ENCODE measurements around the gene LRRC26. TPM values are rescaled to one million over a fixed set of nuclear protein-coding genes. Genes with fewer than 3 reads are reported as not detected.
A peak's percentile ranks its signal among the peaks of the same experiment; 100 is the strongest.

Gene LRRC26
- total RNA-seq, 1 donor from 2014 or later: 0.31 TPM

DNA sequence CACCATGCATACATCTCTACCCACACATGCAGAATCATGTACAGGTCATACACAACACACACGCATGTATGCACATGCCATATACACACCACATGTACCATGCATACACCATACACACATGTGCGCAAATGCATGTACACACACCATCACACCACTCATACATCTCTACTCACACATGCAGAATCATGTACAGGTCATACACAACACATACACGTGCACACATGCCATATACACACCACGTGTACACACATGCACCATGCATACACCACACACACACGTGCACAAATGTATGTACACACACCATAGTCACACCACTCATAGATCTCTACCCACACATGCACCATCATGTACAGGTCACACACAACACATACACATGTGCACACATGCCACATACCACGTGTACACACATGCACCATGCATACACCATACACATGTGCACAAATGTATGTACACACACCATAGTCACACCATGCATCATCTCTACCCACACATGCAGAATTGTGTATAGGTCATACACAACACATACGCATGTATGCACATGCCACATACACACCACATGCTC is 16.9 kb downstream of the LRRC26 start:
- Mint-ChIP-seq H3K27ac (no peak overlapping the region), H3K27me3 (peaks cover 13% of the 10 kb centered on the region), H3K4me3 (no peak overlapping the region), H3K4me1 (peaks cover 19% of the 10 kb centered on the region), H3K9me3 (no peaks in the 10 kb centered on the region), H3K36me3 (ENCODE audit: low read depth) (no peaks in the 10 kb centered on the region)
- ChIA-PET CTCF (no interaction called here), POLR2A (no interaction called here)
- TF ChIP-seq, protein P1, sequence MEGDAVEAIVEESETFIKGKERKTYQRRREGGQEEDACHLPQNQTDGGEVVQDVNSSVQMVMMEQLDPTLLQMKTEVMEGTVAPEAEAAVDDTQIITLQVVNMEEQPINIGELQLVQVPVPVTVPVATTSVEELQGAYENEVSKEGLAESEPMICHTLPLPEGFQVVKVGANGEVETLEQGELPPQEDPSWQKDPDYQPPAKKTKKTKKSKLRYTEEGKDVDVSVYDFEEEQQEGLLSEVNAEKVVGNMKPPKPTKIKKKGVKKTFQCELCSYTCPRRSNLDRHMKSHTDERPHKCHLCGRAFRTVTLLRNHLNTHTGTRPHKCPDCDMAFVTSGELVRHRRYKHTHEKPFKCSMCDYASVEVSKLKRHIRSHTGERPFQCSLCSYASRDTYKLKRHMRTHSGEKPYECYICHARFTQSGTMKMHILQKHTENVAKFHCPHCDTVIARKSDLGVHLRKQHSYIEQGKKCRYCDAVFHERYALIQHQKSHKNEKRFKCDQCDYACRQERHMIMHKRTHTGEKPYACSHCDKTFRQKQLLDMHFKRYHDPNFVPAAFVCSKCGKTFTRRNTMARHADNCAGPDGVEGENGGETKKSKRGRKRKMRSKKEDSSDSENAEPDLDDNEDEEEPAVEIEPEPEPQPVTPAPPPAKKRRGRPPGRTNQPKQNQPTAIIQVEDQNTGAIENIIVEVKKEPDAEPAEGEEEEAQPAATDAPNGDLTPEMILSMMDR (IDR thresholded peaks at IDR 0.05): no peak
- intact Hi-C loops (cut with micrococcal nuclease): no loop called here
- no peak for ATAC-seq (ENCODE audit: low read depth)
- no peak for DNase-seq

DNA sequence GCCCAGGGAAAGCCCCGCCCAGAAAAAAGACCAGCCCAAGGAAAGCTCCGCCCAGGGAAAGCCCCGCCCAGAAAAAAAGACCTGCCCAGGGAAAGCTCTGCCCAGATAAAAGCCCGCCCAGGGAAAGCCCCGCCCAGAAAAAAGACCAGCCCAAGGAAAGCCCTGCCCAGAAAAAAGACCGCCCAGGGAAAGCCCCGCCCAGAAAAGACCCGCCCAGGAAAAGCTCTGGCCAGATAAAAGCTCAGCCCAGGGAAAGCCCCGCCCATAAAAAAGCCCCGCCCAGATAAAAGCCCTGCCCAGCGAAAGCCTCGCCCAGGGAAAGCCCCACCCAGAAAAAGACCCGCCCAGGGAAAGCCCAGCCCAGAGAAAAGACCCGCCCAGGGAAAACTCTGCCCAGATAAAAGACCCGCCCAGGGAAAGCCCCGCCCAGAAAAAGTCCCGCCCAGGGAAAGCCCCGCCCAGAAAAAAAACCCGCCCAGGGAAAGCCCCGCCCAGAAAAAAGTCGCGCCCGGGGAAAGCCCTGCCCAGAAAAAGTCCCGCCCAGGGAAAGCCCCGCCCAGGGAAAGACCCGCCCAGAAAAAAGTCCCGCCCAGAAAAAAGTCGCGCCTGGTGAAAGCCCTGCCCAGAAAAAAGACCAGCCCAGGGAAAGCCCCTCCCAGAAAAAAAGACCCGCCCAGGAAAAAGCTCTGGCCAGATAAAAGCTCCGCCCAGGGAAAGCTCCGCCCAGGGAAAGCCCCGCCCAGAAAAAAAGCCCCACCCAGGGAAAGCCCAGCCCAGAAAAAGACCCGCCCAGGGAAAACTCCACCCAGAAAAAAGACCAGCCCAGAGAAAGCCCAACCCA is 19.0 kb downstream of the LRRC26 start:
- ChIA-PET POLR2A (interaction anchor here (0.6 to 3.1 kb wide), 23 partner anchors 11 to 842 kb away, joined by 3 to 76 read pairs (median 5); partner anchors contain the start of genes ANAPC2, GRIN1, MAN1B1 and SSNA1), CTCF (interaction anchor here (0.6 to 1.1 kb wide), 4 partner anchors 14 to 116 kb away, joined by 3 to 4 read pairs (median 3); partner anchors contain the start of gene TPRN)
- Mint-ChIP-seq H3K9me3 (no peaks in the 10 kb centered on the region), H3K4me1 (peaks cover 14% of the 10 kb centered on the region), H3K27me3 (peaks cover 9% of the 10 kb centered on the region), H3K27ac (peak overlapping the region; percentile 92), H3K4me3 (peak overlapping the region; percentile 52), H3K36me3 (ENCODE audit: low read depth) (no peaks in the 10 kb centered on the region)
- TF ChIP-seq, protein P1 (IDR thresholded peaks at IDR 0.05): no peak
- peak; percentile 67 for ATAC-seq (ENCODE audit: low read depth)
- DNase-seq: peak; percentile 67
- intact Hi-C loops (cut with micrococcal nuclease): loop anchor here (1.0 to 2.0 kb wide), 8 partner anchors 22 to 360 kb away; partner anchors contain the start of genes ANAPC2, MAN1B1, PAXX and RNF208

DNA sequence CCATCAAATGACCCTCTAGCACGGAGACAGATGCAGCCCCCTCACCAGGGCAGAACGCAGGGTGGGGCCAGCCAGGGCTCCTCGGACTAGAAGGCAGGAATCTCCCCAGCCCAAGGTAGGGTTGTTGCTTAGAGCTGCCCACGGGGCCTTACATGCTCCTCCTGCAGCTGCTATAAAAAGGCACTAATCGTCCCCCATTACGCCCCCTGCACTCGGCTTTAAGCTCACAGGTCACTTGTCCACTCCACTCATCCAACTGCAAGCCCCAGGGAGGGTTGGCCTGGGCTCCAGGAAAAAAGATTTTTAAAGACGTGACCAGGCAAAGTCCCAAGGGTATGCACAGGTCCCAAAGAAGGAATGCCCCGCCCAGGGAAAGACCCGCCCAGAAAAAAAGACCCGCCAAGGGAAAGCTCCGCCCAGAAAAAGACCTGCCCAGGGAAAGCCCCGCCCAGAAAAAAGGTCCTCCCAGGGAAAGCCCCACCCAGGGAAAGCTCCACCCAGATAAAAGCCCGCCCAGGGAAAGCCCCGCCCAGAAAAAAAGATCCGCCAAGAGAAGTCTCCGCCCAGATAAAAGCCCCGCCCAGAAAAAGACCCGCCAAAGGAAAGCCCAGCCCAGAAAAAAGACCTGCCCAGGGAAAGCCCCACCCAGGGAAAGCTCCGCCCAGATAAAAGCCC is 19.8 kb downstream of the LRRC26 start:
- DNase-seq (no peak), ATAC-seq (ENCODE audit: low read depth) (no peak)
- no peaks in the 10 kb centered on the region for H3K36me3 Mint-ChIP-seq (ENCODE audit: low read depth)
- H3K9me3 Mint-ChIP-seq: no peaks in the 10 kb centered on the region
- H3K4me3 Mint-ChIP-seq: no peak overlapping the region
- H3K4me1 Mint-ChIP-seq: peaks cover 14% of the 10 kb centered on the region
- TF ChIP-seq, protein P1 (IDR thresholded peaks at IDR 0.05): no peak
- POLR2A ChIA-PET: interaction anchor here (0.6 to 3.1 kb wide), 12 partner anchors 11 to 91 kb away, joined by 3 to 76 read pairs (median 14); partner anchors contain the start of genes ANAPC2, GRIN1, MAN1B1 and SSNA1
- CTCF ChIA-PET: interaction anchor here (1.1 kb wide), 1 partner anchor 13 kb away, joined by 3 read pairs; no protein-coding TSS in a partner anchor
- peak overlapping the region; percentile 30 for H3K27ac Mint-ChIP-seq
- H3K27me3 Mint-ChIP-seq: peaks cover 8% of the 10 kb centered on the region
- intact Hi-C loops (cut with micrococcal nuclease): loop anchor here (2.0 kb wide), 4 partner anchors 63 to 157 kb away; partner anchors contain the start of genes MAN1B1, PAXX and RNF208

DNA sequence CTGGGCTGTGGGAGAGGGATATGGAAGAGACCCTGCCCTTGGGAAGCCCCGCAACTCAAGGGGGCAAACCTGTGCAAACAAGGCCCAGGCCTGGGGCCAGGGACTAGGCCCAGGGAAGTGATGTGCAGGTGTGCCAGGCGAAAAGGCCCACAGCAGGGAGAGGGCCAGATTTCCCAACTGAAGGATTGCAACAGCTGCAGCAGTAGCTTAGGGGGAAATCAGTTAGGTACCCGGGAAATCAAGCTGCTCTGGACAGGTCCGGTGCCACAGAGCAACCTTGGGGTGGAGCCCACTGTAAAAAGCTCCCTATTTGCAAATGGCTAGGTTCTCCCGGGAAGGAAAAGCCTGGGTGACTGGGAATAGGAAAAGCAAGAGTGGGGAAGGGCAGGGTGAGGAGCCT is 20.5 kb downstream of the LRRC26 start:
- peaks cover 6% of the 10 kb centered on the region for H3K27me3 Mint-ChIP-seq
- ATAC-seq (ENCODE audit: low read depth) (no peak), DNase-seq (no peak)
- H3K4me3 Mint-ChIP-seq: no peak overlapping the region
- intact Hi-C loops (cut with micrococcal nuclease): no loop called here
- H3K27ac Mint-ChIP-seq: no peak overlapping the region
- TF ChIP-seq, protein P1 (IDR thresholded peaks at IDR 0.05): no peak
- CTCF ChIA-PET: interaction anchor here (0.6 to 1.1 kb wide), 2 partner anchors 13 to 14 kb away, joined by 3 read pairs; no protein-coding TSS in a partner anchor
- peaks cover 14% of the 10 kb centered on the region for H3K4me1 Mint-ChIP-seq
- POLR2A ChIA-PET: interaction anchor here (0.6 to 3.1 kb wide), 3 partner anchors 17 to 230 kb away, joined by 3 to 76 read pairs (median 5); no protein-coding TSS in a partner anchor
- no peaks in the 10 kb centered on the region for H3K9me3 Mint-ChIP-seq
- no peaks in the 10 kb centered on the region for H3K36me3 Mint-ChIP-seq (ENCODE audit: low read depth)

Measured in activated B cell treated with CpG ODN at 0.5 μM for 24 hours (primary cell).